ENCODE results near the gene UGGT2. TPM values are rescaled to one million over a fixed set of nuclear protein-coding genes. Genes with fewer than 3 reads are reported as not detected.

The UGGT2 gene
- total RNA-seq, 2 donors from 2014 or later = 21.1 to 26.1 TPM

DNA sequence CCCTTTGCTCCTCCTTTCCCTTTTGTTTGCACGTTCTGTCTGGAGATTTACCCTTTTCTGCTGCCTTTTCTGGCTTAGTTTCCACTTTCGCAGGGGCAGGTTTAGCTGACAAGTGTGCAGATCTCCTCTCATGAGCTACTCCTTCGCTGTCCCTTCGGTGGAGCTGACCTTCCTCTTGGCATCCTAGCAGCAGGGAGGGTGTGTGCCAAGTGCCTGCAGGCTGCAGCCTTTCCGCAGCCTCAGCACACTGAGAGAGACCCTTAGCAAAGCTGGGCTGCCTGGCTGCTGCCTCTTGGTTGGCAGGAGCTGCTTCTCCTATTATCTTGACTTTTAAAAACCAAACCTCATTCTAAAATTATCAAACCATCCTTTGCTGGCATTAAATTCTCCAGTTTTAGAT, 243.8 kb downstream of the UGGT2 start:
- intact Hi-C loops (cut with DNase I) = no loop called here
- no peak overlapping the region for H3K4me3 ChIP-seq
- no peaks in the 10 kb centered on the region for H3K4me1 ChIP-seq (replicated peaks)
- H3K27ac ChIP-seq = no peak overlapping the region
- no peak for TF ChIP-seq CTCF (IDR thresholded peaks at IDR 0.05)
- TF ChIP-seq POLR2AphosphoS5 (IDR thresholded peaks at IDR 0.05) = no peak
- TF ChIP-seq POLR2A (IDR thresholded peaks at IDR 0.05) = no peak
- 89% methylated on average over 5 of the region's 5 CpGs for WGBS
- no peaks in the 10 kb centered on the region for H3K36me3 ChIP-seq
- no peak for DNase-seq (ENCODE audit: low spot score)
- no peaks in the 10 kb centered on the region for H3K9me3 ChIP-seq
- no peaks in the 10 kb centered on the region for H3K27me3 ChIP-seq (replicated peaks; ENCODE audit: insufficient read depth)

DNA sequence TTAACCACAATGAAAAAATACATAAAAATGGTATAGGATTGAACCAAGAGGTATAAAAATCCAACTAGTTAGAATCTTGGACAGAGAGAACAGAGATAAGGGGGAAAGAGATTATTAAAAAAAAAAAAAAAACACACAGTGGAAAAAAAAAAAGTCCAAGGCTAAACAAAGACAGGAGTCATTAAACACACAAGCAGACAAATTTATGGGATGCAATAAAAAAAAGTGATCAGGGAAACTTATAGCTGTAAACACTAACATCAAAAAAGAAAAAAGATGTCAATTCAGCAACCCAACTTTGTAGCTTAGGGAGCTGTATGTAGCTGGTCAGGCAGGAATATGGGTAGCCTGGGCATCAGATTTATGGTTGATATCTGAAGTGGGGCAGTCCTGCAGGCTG, 247.3 kb downstream of the UGGT2 start:
- Histone ChIP-seq H3K27me3 (replicated peaks; ENCODE audit: insufficient read depth) (no peaks in the 10 kb centered on the region), H3K9me3 (no peaks in the 10 kb centered on the region), H3K36me3 (no peaks in the 10 kb centered on the region), H3K27ac (no peak overlapping the region), H3K4me3 (no peak overlapping the region), H3K4me1 (replicated peaks) (no peaks in the 10 kb centered on the region)
- TF ChIP-seq POLR2A (IDR thresholded peaks at IDR 0.05) (no peak), POLR2AphosphoS5 (IDR thresholded peaks at IDR 0.05) (no peak), CTCF (IDR thresholded peaks at IDR 0.05) (no peak)
- no peak for DNase-seq (ENCODE audit: low spot score)
- intact Hi-C loops (cut with DNase I) = no loop called here

DNA sequence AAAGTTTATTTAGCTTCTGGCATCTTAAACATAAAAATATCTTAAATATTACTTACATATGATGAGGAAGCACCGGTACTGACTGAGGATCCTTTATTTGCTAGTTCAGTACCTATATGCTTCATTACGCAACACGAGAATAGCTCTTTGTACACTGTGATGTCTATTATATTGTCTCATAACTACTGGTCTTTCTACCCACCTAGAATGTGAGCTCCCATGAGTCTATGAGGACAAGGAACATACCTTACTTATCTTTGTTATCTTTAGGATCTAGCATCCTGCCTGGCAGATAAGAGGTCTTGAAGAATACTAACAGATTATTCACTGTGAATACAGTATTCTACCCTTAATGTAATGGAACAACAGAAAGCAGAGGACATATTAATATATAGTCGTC, 251.4 kb downstream of the UGGT2 start:
- Histone ChIP-seq H3K36me3 (no peaks in the 10 kb centered on the region), H3K9me3 (no peaks in the 10 kb centered on the region), H3K4me1 (replicated peaks) (no peaks in the 10 kb centered on the region), H3K27me3 (replicated peaks; ENCODE audit: insufficient read depth) (no peaks in the 10 kb centered on the region), H3K4me3 (no peak overlapping the region), H3K27ac (no peak overlapping the region)
- no peak for DNase-seq (ENCODE audit: low spot score)
- intact Hi-C loops (cut with DNase I) = no loop called here
- 91% methylated on average over 4 of the region's 4 CpGs for WGBS
- TF ChIP-seq POLR2A (IDR thresholded peaks at IDR 0.05) (no peak), POLR2AphosphoS5 (IDR thresholded peaks at IDR 0.05) (no peak), CTCF (IDR thresholded peaks at IDR 0.05) (no peak)

GRCh38 chr13:95800436-95800835, 252.8 kb downstream of the UGGT2 start:
- DNase-seq (ENCODE audit: low spot score) = no peak
- WGBS = 50% methylated on average over 1 of the region's 1 CpG

More at GRCh38 chr13:95800436-95800835, 252.8 kb downstream of the UGGT2 start:
- TF ChIP-seq POLR2A (IDR thresholded peaks at IDR 0.05) (no peak), POLR2AphosphoS5 (IDR thresholded peaks at IDR 0.05) (no peak), CTCF (IDR thresholded peaks at IDR 0.05) (no peak)
- H3K4me1 ChIP-seq (replicated peaks) = no peaks in the 10 kb centered on the region
- no peaks in the 10 kb centered on the region for H3K27me3 ChIP-seq (replicated peaks; ENCODE audit: insufficient read depth)
- H3K27ac ChIP-seq = no peak overlapping the region
- H3K4me3 ChIP-seq = no peak overlapping the region
- no peaks in the 10 kb centered on the region for H3K9me3 ChIP-seq
- H3K36me3 ChIP-seq = no peaks in the 10 kb centered on the region
- intact Hi-C loops (cut with DNase I) = no loop called here

All from prostate gland (tissue), 2 donors.